IPS-18c (cell line): ENCODE measurements around the gene ANLN.

Experiments used
- H3K4me3 ChIP-seq: 2 replicates; pipeline ENCODE4 v1.7.0; 2013; ENCODE audit warnings: low read depth, mild to moderate bottlenecking, low read length, moderate library complexity; ENCODE audit not compliant: insufficient read depth
- H3K9me3 ChIP-seq: one replicate; pipeline ENCODE4 v1.6.1; 2013; ENCODE audit warnings: mild to moderate bottlenecking, low read length, moderate library complexity; ENCODE audit not compliant: control insufficient read depth, insufficient read depth

The ANLN gene, protein sequence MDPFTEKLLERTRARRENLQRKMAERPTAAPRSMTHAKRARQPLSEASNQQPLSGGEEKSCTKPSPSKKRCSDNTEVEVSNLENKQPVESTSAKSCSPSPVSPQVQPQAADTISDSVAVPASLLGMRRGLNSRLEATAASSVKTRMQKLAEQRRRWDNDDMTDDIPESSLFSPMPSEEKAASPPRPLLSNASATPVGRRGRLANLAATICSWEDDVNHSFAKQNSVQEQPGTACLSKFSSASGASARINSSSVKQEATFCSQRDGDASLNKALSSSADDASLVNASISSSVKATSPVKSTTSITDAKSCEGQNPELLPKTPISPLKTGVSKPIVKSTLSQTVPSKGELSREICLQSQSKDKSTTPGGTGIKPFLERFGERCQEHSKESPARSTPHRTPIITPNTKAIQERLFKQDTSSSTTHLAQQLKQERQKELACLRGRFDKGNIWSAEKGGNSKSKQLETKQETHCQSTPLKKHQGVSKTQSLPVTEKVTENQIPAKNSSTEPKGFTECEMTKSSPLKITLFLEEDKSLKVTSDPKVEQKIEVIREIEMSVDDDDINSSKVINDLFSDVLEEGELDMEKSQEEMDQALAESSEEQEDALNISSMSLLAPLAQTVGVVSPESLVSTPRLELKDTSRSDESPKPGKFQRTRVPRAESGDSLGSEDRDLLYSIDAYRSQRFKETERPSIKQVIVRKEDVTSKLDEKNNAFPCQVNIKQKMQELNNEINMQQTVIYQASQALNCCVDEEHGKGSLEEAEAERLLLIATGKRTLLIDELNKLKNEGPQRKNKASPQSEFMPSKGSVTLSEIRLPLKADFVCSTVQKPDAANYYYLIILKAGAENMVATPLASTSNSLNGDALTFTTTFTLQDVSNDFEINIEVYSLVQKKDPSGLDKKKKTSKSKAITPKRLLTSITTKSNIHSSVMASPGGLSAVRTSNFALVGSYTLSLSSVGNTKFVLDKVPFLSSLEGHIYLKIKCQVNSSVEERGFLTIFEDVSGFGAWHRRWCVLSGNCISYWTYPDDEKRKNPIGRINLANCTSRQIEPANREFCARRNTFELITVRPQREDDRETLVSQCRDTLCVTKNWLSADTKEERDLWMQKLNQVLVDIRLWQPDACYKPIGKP

DNA sequence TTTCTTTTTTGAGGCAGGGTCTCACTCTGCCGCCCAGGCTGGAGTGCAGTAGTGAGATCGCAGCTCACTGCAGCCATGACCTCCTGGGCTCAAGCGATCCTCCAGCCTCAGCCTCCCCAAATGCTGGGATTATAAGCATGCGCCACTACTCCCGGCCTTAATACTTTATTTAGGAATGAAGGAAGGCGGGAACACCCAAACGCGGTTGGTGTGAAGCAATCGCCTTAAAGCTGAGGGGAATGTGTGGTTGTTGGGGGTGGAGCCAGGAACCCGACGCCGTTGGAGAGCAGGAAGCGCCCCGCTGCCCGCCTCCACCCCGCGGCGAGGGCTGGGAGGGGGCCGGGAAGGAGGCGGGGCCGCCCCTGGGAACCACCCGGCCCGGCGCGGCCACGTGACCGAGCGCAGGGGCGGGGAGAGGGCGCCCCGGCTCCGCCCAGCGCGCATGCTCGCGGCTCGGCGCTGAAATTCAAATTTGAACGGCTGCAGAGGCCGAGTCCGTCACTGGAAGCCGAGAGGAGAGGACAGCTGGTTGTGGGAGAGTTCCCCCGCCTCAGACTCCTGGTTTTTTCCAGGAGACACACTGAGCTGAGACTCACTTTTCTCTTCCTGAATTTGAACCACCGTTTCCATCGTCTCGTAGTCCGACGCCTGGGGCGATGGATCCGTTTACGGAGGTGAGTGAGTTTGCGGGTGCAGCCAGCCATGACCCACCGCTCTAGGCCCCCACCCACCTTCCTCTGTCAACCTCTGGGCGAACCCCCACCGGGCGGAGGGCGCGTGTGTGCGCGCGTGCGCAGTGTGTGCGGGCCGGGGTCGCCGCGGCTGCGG is at the start of gene ANLN:
ANLN (plus strand) TSS at position 492 of the 828 bp plus-strand sequence; CDS start at position 657, 165 bp downstream.
- H3K4me3 ChIP-seq = peak within 1 kb of the TSS; percentile 96
- H3K9me3 ChIP-seq = no peaks in the 10 kb centered on the region

DNA sequence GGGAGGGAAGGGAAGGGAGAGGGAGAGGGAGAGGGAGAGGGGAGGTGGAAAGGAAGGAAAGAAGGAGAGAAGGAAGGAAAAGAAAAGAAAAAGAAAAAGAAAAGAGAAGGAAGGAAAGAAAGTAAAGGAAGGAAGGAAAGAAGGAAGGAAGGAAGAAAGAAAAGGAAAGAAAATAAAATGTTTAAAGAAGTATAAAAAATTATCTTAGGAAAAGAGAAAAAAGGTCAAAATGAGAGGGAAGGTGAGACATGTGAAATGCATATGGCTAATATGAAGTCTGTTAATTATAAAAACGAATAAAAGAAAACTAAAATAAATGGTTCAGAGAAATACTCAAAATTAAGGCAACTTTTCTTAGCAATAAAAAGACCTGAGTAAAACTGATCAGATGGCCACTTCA is 46.1 kb upstream of the ANLN start:
- H3K4me3 ChIP-seq = no peak overlapping the region

DNA sequence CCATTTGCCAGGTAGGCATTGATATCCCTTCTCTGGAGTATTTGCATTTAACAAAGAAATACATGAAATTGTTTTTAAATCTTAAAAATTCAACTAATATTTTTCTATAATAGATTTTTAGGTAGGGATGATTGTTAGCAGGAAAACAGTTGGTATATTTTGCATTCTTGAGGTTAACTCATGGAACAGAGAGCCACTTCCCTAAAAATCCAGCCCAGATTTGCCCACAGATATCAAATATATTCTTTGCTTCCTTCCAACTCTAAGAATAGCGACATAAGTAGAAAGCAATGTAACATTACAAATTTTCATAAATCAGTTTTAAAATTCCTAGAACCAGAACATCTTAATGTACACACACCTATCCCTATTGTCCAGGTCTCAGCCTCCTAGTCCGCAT is 45.0 kb upstream of the ANLN start:
- Histone ChIP-seq H3K9me3 (no peaks in the 10 kb centered on the region), H3K4me3 (no peak overlapping the region)

More for the DNA sequence above, 46.1 kb upstream of the ANLN start:
- no peaks in the 10 kb centered on the region for H3K9me3 ChIP-seq

DNA sequence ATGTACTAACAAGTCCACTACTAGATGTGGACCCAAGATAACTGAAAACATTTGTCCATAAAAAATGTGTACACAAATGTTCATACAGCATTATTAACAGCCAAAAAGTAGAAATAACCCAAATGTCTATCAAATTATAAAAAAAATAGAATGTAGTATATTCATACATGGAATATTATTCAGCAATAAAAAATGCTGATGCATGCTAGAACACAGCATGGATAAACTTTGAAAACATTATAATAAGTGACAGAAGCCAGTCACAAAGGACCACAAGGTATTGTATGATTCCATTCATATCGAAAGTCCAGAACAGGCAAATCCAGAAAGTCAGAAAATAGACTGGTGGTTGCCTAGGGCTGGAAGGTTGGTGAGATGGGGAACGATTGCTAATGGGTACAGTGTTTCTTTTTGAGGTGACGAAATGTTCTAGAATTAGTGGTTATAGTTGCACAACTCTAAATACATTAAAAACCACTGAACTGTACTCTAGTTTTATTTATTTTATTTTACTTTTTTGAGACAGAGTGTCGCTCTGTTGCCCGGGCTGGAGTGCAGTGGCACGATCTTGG is 43.3 kb upstream of the ANLN start:
- H3K9me3 ChIP-seq = no peaks in the 10 kb centered on the region
- no peak overlapping the region for H3K4me3 ChIP-seq

DNA sequence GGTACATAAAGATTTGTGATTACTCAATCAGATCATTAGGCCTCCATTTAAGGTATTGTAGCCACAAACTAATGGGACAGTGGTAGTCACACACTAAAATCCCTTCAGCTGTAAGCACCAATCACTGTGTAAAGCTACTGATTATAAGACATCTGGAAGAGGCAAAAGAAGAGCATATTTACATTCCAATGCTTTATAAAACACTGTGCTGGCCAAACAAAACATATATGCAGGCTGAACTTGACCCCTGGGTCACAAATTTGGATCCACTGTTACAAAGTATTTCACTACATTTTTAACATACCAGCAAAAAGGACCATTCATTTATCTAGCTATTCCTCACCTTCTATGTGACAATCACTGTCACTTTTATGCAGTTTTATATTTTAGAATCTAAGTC is 41.4 kb upstream of the ANLN start:
- no peaks in the 10 kb centered on the region for H3K9me3 ChIP-seq
- no peak overlapping the region for H3K4me3 ChIP-seq

DNA sequence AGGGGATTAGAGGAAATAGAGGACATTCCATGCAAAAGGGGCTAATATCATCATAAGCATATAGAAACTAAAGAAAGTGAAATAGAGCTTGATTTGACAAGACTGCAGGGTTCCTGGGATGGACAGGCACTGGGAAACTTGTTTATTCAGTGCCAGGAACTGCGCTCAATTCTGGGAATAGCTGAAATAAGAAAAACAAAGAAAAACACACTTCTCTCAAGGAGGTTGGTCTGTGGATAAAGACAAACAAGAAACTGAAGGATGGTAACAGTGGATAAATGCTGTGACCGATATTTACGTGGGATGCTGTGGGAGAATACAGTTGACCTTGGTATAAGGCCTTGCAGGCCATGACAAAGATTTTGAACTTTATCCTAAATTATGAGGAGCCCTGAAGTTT is 40.9 kb upstream of the ANLN start:
- Histone ChIP-seq H3K9me3 (no peaks in the 10 kb centered on the region), H3K4me3 (no peak overlapping the region)

DNA sequence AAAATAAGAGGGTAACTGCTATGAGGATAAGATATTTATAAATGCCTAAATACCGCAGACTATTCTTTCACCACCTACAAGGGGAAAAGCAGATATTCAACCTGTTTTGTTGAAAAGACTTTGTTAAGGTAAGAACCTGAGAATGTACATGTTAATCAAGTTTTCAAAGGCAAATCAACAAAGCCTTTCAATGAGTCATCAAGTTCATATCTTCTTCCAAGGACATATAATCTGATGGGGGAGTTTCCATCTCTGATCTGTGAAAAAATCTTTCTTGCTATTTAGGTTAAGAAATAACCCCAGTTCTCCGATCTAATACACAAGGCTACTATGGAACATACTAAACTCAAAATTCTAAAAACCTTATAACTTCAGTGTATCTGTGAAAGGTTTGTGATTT is 40.0 kb upstream of the ANLN start:
- Histone ChIP-seq H3K4me3 (no peak overlapping the region), H3K9me3 (no peaks in the 10 kb centered on the region)

DNA sequence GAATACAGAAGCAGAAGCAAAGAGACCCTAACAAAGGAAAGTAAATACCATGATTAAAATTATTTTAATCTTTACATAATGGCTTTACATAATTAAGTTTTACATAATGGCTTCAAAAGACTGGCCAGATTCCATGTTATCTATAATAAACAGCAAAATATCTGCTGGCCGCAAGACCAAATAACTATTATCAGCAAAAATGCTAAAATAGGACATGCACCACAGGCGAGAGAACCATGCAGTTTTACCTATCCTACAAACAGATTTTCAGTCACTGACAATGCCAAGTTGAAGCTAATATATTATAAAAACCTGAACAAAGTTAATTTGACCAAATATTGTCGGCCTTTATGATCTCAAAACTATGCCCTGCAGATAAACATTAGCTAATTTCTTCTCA is 34.2 kb upstream of the ANLN start:
- no peaks in the 10 kb centered on the region for H3K9me3 ChIP-seq
- H3K4me3 ChIP-seq = no peak overlapping the region

DNA sequence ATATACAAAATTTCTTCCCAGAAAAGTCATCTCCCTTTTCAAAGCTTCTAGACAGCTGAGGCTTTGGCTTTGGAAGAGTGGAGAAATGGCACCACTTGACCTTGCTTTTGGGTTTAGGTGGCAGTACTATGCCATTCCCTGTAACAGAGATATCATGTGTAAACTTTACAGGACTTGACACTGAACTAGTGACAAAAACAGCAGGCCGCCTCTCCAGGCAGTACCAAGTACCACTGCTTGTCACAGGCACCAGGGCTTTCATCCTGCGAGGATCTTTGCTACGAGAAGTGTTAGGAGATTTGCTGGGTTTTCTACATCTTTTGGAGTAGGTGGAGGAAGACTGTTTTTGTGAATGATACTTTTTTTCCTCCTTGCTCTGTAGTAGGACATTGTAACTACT is 32.6 kb upstream of the ANLN start:
- no peak overlapping the region for H3K4me3 ChIP-seq
- H3K9me3 ChIP-seq = no peaks in the 10 kb centered on the region

DNA sequence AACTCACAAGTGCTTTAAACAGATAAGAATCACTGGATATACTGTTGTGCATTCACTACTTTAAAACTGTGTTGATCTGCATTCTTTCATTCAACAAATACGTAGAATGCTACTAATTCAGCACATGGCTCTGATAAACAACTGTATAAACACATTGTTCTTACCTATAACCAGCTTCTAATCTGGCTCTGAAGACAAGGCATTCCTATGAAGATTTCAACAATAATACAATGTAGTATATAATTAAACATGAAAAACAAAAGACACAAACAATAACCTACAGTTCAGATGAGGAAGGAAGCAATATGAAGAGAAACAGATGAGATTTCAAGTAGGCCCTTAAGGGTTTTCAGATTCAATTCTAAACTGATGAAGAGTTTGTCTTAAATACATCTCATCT is 31.1 kb upstream of the ANLN start:
- H3K9me3 ChIP-seq = no peaks in the 10 kb centered on the region
- no peak overlapping the region for H3K4me3 ChIP-seq

DNA sequence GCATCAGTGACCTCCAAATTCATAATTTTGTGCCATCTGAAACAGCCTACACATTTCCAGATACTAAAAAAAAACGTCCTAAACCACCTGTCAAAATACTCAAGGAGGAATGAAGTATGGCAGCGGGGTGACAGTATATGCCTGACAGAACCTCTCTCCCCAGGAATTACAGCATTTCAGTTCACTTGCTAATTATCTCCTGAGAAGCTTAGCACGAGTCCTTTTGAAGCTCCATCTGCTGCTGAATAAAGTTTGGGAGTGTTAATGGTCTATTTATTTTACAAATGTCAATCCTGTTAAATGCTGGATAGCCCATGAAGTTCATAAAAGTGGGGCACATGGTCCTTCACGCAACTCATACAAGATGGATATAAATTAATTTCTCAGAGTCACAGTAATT is 29.4 kb upstream of the ANLN start:
- no peak overlapping the region for H3K4me3 ChIP-seq
- H3K9me3 ChIP-seq = no peaks in the 10 kb centered on the region

DNA sequence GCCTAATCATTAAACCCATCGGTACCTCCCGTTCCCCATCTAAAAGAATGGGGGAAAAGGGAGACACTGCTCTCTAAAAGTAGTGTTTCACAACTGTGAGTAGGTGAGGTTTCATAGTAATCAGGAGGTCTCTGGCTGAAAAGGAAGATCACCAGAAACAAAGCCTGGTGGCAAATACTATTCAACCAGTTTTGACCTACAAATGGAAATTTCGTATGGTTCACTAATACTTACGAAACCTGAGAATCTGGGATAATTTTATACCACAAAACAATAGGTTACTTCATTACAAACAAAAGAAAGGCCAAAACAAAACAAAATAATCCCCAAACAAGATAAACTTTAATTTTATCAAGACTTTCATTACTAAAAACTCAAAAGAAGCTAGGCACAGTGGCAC is 28.4 kb upstream of the ANLN start:
- no peak overlapping the region for H3K4me3 ChIP-seq

DNA sequence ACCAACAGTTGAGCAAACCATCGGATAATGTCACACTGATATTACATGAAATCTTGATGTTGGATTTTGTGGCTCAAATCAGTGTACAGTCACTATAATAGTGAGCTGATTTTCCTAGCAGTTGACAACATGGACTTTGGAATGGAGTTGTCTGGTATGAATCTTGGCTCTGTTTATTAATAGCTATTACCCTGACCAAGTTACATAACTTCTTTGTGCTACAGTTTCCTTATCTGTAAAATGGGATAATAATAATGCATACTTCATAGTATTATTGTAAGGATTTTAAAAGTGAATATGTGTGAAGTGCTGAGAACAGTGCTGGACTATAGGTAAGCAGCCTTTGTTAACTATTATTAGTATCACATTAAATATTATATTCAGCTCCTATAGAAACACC is 26.1 kb upstream of the ANLN start:
- Histone ChIP-seq H3K4me3 (no peak overlapping the region), H3K9me3 (peaks cover 3% of the 10 kb centered on the region)

More for the DNA sequence above, 28.4 kb upstream of the ANLN start:
- no peaks in the 10 kb centered on the region for H3K9me3 ChIP-seq

DNA sequence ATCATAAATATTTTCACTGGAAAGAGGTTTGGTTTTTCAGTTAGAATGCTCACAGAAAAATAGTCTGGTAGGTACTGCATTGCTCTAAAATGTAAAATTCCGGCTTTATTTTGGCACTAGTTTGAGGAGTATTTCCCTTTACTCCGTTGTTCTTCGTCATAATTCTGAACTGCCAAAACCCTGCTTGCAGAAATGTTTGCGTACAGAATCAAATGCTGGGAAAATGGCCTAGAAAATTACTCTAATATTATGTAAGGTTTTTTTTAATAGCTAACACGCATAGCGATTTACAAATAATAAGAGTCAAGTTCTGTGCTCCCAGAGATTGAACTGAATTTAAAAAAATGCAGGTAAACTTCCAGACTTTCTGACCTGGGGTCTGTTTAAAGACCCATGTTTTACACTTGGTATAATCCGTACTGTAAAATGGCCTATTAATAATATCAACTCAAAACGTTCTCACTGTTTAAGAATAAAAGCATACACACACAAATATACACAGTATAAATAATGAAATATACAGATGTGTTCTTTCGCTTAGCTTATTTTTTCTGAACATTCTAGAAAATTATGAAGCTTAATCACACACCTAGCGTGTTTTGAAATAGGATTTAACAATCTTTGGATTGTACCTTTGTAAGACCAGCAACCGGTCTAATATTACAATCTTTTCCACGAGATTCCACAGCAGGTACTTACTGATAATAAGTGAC is 23.5 kb upstream of the ANLN start:
- H3K9me3 ChIP-seq = peaks cover 3% of the 10 kb centered on the region
- H3K4me3 ChIP-seq = peak overlapping the region; percentile 82

DNA sequence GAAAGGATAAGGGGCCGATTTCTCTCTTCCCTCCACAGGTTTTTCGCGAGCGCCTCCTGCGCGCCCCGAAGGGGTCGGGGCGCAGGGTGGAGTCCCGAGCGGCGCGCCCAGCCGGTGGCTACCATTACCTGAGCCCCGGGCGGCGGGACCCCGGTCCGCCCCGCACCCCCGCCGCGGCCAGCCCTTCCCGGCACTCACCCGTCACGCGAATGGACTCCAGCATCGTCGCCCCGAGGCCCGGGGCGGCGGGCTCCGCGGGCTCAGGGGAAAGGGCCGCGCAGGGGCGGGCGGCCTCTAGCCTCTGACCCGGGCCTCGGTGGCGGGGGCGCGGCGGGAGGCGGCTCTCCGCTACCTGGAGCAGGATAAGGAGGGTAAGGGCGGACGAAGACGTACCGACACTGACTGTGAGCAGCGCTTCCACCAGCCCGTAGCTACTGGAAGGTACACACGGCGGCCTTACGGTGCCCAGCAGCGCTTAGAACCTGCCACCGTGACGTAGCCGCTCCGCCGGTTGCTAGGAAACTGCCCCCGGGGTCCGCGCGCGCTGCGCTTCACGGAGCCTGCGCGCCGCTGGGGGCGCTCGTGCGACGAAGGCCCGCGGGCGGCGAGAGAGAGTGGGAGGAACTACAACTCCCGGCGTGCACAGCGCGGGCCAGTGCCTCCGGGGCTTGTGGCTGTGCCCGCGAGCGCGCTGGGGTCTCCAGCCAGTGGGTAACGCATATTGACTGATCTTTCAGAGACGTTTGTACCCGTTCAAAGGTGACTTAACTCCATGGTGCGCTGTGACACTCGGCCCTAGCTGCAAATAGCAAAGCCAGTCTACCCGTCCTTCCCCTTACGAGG is 22.7 kb upstream of the ANLN start:
- H3K9me3 ChIP-seq = peaks cover 3% of the 10 kb centered on the region
- peak overlapping the region; percentile 82 for H3K4me3 ChIP-seq
